K562 (cell line): Measurements from ENCODE around the gene FMNL3. TPM values are rescaled to one million over a fixed set of nuclear protein-coding genes. Genes with fewer than 3 reads are reported as not detected.

Experiments used
- ATAC-seq: fragments of 200-7000 bp; cut with Tn5 transposase; 3 replicates; pipeline ENCODE4 v1.9.1; 2020; ENCODE audit warnings: moderate library complexity
- BruUV-seq: library from RNA; stranded (reverse); fragments of 400-500 nt; replicated peaks from 2 replicates; lab custom pipeline; 2021; lab: Mats Ljungman, UMichigan
- CTCF ChIA-PET: fragments of 300-600 bp; formaldehyde crosslinking; extraction: SDS; loops from one replicate; lab custom pipeline; 2021; ENCODE audit warnings: low intra/inter-chr PET ratio; lab: Yijun Ruan, JAX
- POLR2A ChIA-PET: fragments of 300-600, 350-650 bp; sonication (Branson Sonifier 250); formaldehyde crosslinking; extraction: SDS; loops from one replicate; lab custom pipeline; 2021; ENCODE audit warnings: antibody characterized with exemption, inconsistent platforms; lab: Yijun Ruan, JAX
- DNase-seq, 4 experiments: peaks; one replicate each; pipeline versions ENCODE4 v3.0.0 to v3.0.0-alpha.2; 2011 to 2018; ENCODE audit warnings: low spot score in 3 of 4, mixed read lengths in 3 of 4; ENCODE audit errors: extremely low read depth in 1 of 4
- FAIRE-seq: peaks from 2 replicates; lab custom pipeline; 2011; peaks lifted over from hg19 to GRCh38; lab: Jason Lieb, UNC
- H2AFZ ChIP-seq: 2 replicates; pipeline ENCODE4 v1.6.0; 2011; ENCODE audit warnings: low read depth, low read length, control low read depth, inconsistent platforms
- H3K27ac ChIP-seq: fragments of 200-600 bp; 3 replicates; pipeline ENCODE4 v1.8.0; 2011; ENCODE audit warnings: low read depth, mild to moderate bottlenecking, control low read depth, inconsistent platforms, low read length, moderate library complexity, mixed read lengths; ENCODE audit errors: extremely low read depth
- H3K27me3 ChIP-seq, 2 experiments: fragments of 300-600 bp in 1 of 2; 2 replicates in 1 of 2; 3 replicates in 1 of 2; pipeline versions ENCODE4 v1.6.0 to v1.8.0; 2011; ENCODE audit warnings: inconsistent platforms in 2 of 2, low read length in 2 of 2, mild to moderate bottlenecking in 1 of 2, mixed read lengths in 1 of 2, moderate library complexity in 1 of 2; ENCODE audit not compliant: control insufficient read depth in 2 of 2, insufficient read depth in 2 of 2
- H3K36me3 ChIP-seq: fragments of 300-600 bp; 3 replicates; pipeline ENCODE4 v1.8.0; 2011; ENCODE audit warnings: mild to moderate bottlenecking, low read length, inconsistent platforms; ENCODE audit not compliant: control insufficient read depth, insufficient read depth
- H3K4me1 ChIP-seq, 2 experiments: fragments of 200-600 bp in 1 of 2; replicated peaks in 1 of 2; 2 replicates in 1 of 2; 3 replicates in 1 of 2; pipeline versions ENCODE4 v1.5.1 to v1.8.0; 2011; ENCODE audit warnings: inconsistent platforms in 2 of 2, low read length in 2 of 2, mild to moderate bottlenecking in 1 of 2, mixed read lengths in 1 of 2, moderate library complexity in 1 of 2; ENCODE audit not compliant: control insufficient read depth in 2 of 2, insufficient read depth in 2 of 2
- H3K4me2 ChIP-seq: 2 replicates; pipeline ENCODE4 v1.6.1; 2011; ENCODE audit warnings: low read length, control low read depth, inconsistent platforms, mixed read lengths; ENCODE audit not compliant: insufficient read depth
- H3K4me3 ChIP-seq: fragments of 200-600 bp; sonication (generic), shearing (Covaris generic); 2 replicates; pipeline ENCODE4 v1.5.1; 2016; ENCODE audit warnings: control low read depth, inconsistent platforms
- H3K79me2 ChIP-seq: fragments of 200-600 bp; 3 replicates; pipeline ENCODE4 v1.8.0; 2011; ENCODE audit warnings: low read length, inconsistent platforms; ENCODE audit not compliant: control insufficient read depth, insufficient read depth
- H3K9ac ChIP-seq, 2 experiments: 2 replicates each; pipeline versions ENCODE4 v1.6.0 to v1.6.1; 2011; ENCODE audit warnings: low read depth in 2 of 2, low read length in 2 of 2, control low read depth in 1 of 2, inconsistent platforms in 1 of 2, mild to moderate bottlenecking in 1 of 2, mixed read lengths in 1 of 2; ENCODE audit not compliant: insufficient read depth in 1 of 2
- H3K9me1 ChIP-seq: one replicate; pipeline ENCODE4 v1.6.0; 2011; ENCODE audit warnings: inconsistent platforms, mild to moderate bottlenecking, low read length, moderate library complexity; ENCODE audit not compliant: control insufficient read depth, insufficient read depth
- H3K9me3 ChIP-seq: replicated peaks from 2 replicates; pipeline ENCODE4 v1.5.1; 2011; ENCODE audit warnings: low read depth, low read length, inconsistent platforms; ENCODE audit not compliant: control insufficient read depth, insufficient read depth
- H4K20me1 ChIP-seq: replicated peaks from 2 replicates; pipeline ENCODE4 v1.6.1; 2011; ENCODE audit warnings: low read length, inconsistent platforms, mixed read lengths; ENCODE audit not compliant: control insufficient read depth, insufficient read depth
- C11orf30 ChIP-seq: fragments of 450-650 bp; IDR thresholded peaks from 2 replicates; pipeline ENCODE4 v1.6.1; 2016; ENCODE audit warnings: low read depth, mild to moderate bottlenecking
- TAF15 ChIP-seq: fragments of 200-400 bp; formaldehyde crosslinking; IDR thresholded peaks from 2 replicates; pipeline ENCODE4 v1.6.1; 2017; ENCODE audit warnings: mild to moderate bottlenecking, low read depth, low read length, moderate library complexity
- ZNF316 ChIP-seq: fragments of 450-650 bp; IDR thresholded peaks from 2 replicates; pipeline ENCODE4 v1.6.1; 2016
- WGBS: fragments of 100-300 bp; shearing (Covaris generic); methylation state at CpG from one replicate; pipeline ENCODE4 v1.1.6; 2016; ENCODE audit warnings: low coverage, mixed read lengths; ENCODE audit not compliant: insufficient coverage; ENCODE audit errors: missing lambda C conversion rate; 5-methylcytosine and 5-hydroxymethylcytosine counted together
- in situ Hi-C: fragments of 300-500 bp; cut with MboI; formaldehyde crosslinking; loops from 4 replicates; pipeline ENCODE4 v1.15.0; 2018; ENCODE audit warnings: inconsistent platforms, mixed read lengths
- intact Hi-C: fragments of 100-400 bp; cut with micrococcal nuclease; formaldehyde crosslinking; loops from 2 replicates; pipeline ENCODE4 v1.14.2; 2022
- polyA plus RNA-seq, 8 experiments: library from polyadenylated mRNA; depleted of rRNA in 4 of 8; stranded (reverse) in 5 of 8; unstranded in 3 of 8; fragments of >200 nt; fragmentation: Nextera tagmentation in 2 of 8; fragmentation: Illumina TruSeq in 1 of 8; extraction: Ambion mirVana in 2 of 8; extraction: Trizol in 1 of 8; gene quantifications; 2 replicates each; pipeline versions ENCODE4 v1.2.1 to v1.2.3, GENCODE V29; 2011 to 2014; ENCODE audit warnings: inconsistent platforms in 1 of 8, missing spikeins in 1 of 8
- total RNA-seq, 7 experiments: library from RNA; depleted of rRNA in 6 of 7; stranded (reverse); fragments of >200 nt in 6 of 7; fragmentation: Illumina TruSeq in 2 of 7; extraction: Trizol in 2 of 7; gene quantifications; 2 replicates each; pipeline versions ENCODE4 v1.2.1 to v1.2.3, GENCODE V29; 2011 to 2021; ENCODE audit warnings: low replicate concordance in 1 of 7
- TF ChIP-seq, protein P1 (sequence below), 2 experiments: fragments of 450-650 bp; IDR thresholded peaks; 2 replicates each; pipeline ENCODE4 v1.6.1; 2016; ENCODE audit warnings: mild to moderate bottlenecking in 2 of 2, borderline replicate concordance in 1 of 2, low read depth in 1 of 2, moderate library complexity in 1 of 2
- TF ChIP-seq, protein P2 (sequence below): fragments of 450-650 bp; formaldehyde crosslinking; IDR thresholded peaks from 2 replicates; pipeline ENCODE4 v1.4.0; 2022; ENCODE audit warnings: mild to moderate bottlenecking, moderate library complexity

The FMNL3 gene
- total and polyA plus RNA-seq, 9 of the 15 experiments (the other 6 are each of a cell fraction or from before 2014, with no cell fraction given), result 0.49 to 14.4 (median 6.8) TPM

DNA sequence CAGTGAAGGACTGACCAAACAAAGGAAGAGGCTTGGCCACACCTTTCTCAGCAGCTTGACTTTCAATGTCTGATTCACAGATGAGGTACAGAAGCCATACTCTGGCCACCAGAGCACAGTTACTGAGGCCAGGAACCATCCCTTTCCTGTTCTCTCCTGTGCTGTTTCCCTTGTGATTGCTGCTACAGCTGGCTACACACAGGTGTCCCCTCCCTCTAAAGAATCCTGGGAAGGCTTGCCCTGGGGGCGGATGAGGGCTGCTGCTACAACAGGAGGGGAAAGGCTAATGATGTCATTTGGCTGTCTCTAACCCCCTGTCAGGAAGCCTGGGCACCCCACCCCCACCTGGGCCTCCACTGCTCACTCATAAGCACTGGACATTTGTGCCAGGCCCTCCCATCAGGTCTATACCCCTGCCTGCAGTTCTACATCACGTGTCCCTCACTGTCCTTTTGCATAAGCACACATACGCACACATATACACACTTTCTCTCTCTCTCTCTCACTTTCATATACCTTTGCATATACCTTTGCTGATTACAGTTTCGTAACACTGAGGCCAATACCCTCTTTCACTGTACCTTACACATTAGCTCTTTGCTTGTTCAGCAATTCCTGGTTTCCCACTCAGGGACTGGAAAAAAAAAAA is 42.5 kb downstream of the FMNL3 start:
- intact Hi-C loops, result no loop called here
- H3K4me3 ChIP-seq, result no peak overlapping the region
- POLR2A ChIA-PET, result interaction anchor here (1.0 to 1.5 kb wide), 4 partner anchors 8 to 17 kb away, joined by 3 to 4 read pairs (median 3); no protein-coding TSS in a partner anchor

More for the DNA sequence above, 42.5 kb downstream of the FMNL3 start:
- CTCF ChIA-PET, result no interaction called here
- no peaks in the 10 kb centered on the region for H3K9me3 ChIP-seq
- H3K36me3 ChIP-seq, result peaks cover 10% of the 10 kb centered on the region; the same call in 1 of the 3 replicates
- H3K79me2 ChIP-seq, result no peaks in the 10 kb centered on the region
- H3K27ac ChIP-seq, result peak overlapping the region; percentile 15; the same call in 1 of the 3 replicates
- DNase-seq (no peak), ATAC-seq (no peak), FAIRE-seq (no peak)
- no TSS peak for BruUV-seq
- H3K4me2 ChIP-seq, result no peak overlapping the region
- peak overlapping the region in 1 of 2 experiments; percentile 14; a peak in 1 of 4 replicates for H3K9ac ChIP-seq
- 78% methylated on average over 4 of the region's 4 CpGs for WGBS
- no peaks in the 10 kb centered on the region for H4K20me1 ChIP-seq
- in situ Hi-C loops, result no loop called here
- no peak for TF ChIP-seq TAF15
- TF ChIP-seq C11orf30, result peak; percentile 47; the same call in 1 of the 2 replicates
- TF ChIP-seq, protein P1, sequence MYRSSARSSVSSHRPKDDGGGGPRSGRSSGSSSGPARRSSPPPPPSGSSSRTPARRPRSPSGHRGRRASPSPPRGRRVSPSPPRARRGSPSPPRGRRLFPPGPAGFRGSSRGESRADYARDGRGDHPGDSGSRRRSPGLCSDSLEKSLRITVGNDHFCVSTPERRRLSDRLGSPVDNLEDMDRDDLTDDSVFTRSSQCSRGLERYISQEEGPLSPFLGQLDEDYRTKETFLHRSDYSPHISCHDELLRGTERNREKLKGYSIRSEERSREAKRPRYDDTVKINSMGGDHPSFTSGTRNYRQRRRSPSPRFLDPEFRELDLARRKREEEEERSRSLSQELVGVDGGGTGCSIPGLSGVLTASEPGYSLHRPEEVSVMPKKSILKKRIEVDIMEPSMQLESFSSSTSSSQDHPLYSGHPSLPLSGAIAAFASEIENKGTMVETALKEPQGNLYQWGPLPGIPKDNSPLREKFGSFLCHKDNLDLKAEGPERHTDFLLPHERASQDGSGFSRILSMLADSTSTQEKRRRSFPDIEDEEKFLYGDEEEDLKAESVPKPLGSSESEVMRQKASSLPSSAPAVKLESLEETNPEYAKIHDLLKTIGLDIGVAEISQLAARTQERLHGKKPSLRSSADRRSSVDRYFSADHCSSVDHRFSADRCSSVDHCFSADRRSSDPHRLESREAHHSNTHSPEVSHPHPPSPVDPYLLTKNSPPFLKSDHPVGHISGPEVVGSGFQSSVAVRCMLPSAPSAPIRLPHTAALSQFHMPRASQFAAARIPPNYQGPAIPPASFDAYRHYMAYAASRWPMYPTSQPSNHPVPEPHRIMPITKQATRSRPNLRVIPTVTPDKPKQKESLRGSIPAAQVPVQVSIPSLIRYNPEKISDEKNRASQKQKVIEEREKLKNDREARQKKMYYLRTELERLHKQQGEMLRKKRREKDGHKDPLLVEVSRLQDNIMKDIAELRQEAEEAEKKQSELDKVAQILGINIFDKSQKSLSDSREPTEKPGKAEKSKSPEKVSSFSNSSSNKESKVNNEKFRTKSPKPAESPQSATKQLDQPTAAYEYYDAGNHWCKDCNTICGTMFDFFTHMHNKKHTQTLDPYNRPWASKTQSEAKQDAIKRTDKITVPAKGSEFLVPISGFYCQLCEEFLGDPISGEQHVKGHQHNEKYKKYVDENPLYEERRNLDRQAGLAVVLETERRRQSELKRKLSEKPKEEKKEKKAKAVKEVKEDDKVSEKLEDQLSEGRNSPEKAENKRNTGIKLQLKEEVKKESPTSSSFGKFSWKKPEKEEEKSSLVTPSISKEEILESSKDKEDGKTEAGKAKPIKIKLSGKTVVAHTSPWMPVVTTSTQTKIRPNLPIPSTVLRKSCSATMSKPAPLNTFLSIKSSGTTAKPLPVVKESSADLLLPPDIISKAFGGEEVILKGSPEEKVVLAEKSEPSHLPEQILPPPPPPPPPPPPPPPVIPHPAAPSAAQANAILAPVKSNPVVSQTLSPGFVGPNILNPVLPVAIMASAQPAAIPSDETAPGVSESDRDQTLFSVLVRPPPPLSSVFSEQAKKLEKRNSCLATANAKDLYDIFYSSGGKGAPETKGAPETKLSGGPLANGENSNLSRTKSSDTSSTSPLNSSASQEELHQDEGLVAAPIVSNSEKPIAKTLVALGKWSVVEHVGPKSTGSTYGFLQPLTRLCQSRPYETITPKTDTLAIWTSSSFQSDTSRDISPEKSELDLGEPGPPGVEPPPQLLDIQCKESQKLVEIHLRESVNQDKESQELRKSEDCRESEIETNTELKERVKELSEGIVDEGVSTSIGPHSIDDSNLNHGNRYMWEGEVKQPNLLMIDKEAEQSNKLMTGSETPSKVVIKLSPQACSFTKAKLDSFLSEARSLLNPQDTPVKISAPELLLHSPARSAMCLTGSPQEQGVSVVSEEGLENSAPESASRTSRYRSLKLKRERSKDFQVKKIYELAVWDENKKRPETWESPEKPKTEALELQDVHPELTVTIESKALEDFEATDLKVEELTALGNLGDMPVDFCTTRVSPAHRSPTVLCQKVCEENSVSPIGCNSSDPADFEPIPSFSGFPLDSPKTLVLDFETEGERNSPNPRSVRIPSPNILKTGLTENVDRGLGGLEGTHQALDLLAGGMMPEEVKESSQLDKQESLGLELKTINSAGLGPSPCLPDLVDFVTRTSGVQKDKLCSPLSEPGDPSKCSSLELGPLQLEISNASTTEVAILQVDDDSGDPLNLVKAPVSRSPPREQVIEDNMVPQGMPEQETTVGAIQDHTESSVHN (IDR thresholded peaks at IDR 0.05; ENCODE audit: borderline replicate concordance in 1 of 2, low read depth in 1 of 2), result no peak
- peak; percentile 71 for TF ChIP-seq ZNF316
- TF ChIP-seq, protein P2, sequence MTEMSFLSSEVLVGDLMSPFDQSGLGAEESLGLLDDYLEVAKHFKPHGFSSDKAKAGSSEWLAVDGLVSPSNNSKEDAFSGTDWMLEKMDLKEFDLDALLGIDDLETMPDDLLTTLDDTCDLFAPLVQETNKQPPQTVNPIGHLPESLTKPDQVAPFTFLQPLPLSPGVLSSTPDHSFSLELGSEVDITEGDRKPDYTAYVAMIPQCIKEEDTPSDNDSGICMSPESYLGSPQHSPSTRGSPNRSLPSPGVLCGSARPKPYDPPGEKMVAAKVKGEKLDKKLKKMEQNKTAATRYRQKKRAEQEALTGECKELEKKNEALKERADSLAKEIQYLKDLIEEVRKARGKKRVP (CRISPR knock-in tag), result no peak
- H3K4me1 ChIP-seq, result peaks cover 13 to 26% of the 10 kb centered on the region in 2 experiments; a peak in 4 of 5 replicates
- H2AFZ ChIP-seq, result no peak overlapping the region
- H3K9me1 ChIP-seq, result no peaks in the 10 kb centered on the region
- no peaks in the 10 kb centered on the region for H3K27me3 ChIP-seq
